Activated naive CD4-positive, alpha-beta T cell treated with anti-CD3 and anti-CD28 coated beads, Interleukin-2, amount 50 U/mL, for 16 hours (primary cell): ENCODE measurements around the gene TMEM81.

Experiments used
- DNase-seq: peaks from one replicate; pipeline ENCODE4 v3.0.0-alpha.2; 2020

TMEM81 gene

GRCh38 chr1:205058853-205059252 lies 25.4 kb downstream of the TMEM81 start:
- no peak for DNase-seq

GRCh38 chr1:205057808-205058575 lies 26.3 kb downstream of the TMEM81 start:
- DNase-seq = no peak

GRCh38 chr1:205056956-205057568 lies 27.2 kb downstream of the TMEM81 start:
- DNase-seq = no peak

GRCh38 chr1:205056188-205056611 lies 28.1 kb downstream of the TMEM81 start:
- DNase-seq = no peak

- DNase-seq = no peak
Observed at GRCh38 chr1:205054013-205054412, 30.2 kb downstream of the TMEM81 start.

GRCh38 chr1:205053296-205053695 lies 31.0 kb downstream of the TMEM81 start:
- DNase-seq = no peak

- DNase-seq = no peak
Observed at GRCh38 chr1:205052690-205053089, 31.6 kb downstream of the TMEM81 start.

GRCh38 chr1:205049479-205049878 lies 34.8 kb downstream of the TMEM81 start:
- DNase-seq = no peak

GRCh38 chr1:205048382-205048781 lies 35.9 kb downstream of the TMEM81 start:
- DNase-seq = no peak

GRCh38 chr1:205047764-205048231 lies 36.5 kb downstream of the TMEM81 start:
- no peak for DNase-seq

GRCh38 chr1:205046870-205047269 lies 37.4 kb downstream of the TMEM81 start:
- no peak for DNase-seq

GRCh38 chr1:205045146-205045545 lies 39.1 kb downstream of the TMEM81 start:
- DNase-seq = no peak

GRCh38 chr1:205044741-205045140 lies 39.5 kb downstream of the TMEM81 start:
- no peak for DNase-seq

GRCh38 chr1:205043866-205044265 lies 40.4 kb downstream of the TMEM81 start:
- no peak for DNase-seq

GRCh38 chr1:205042911-205043806 lies 41.1 kb downstream of the TMEM81 start, which contains the start of gene CNTN2:
Gene CNTN2 (plus strand): TSS chr1:205043212. CDS start chr1:205053186, 9,974 bp downstream.
- no peak for DNase-seq

- no peak for DNase-seq
Observed at GRCh38 chr1:205041998-205042910, 42.0 kb downstream of the TMEM81 start.

- no peak for DNase-seq
Observed at GRCh38 chr1:205041001-205041715, 43.1 kb downstream of the TMEM81 start.

GRCh38 chr1:205038132-205038786 lies 46.0 kb downstream of the TMEM81 start:
- DNase-seq = no peak

GRCh38 chr1:205037539-205037938 lies 46.7 kb downstream of the TMEM81 start:
- no peak for DNase-seq
